H1 (cell line): ENCODE data around the gene CDC25C. TPM values are rescaled to one million over a fixed set of nuclear protein-coding genes. Genes with fewer than 3 reads are reported as not detected.

Experiments used
- BACH1 ChIP-seq: IDR thresholded peaks from 2 replicates; pipeline ENCODE4 v1.6.1; 2012; ENCODE audit warnings: low read length, improper control_type of control experiment
- BCL11A ChIP-seq, 2 experiments: IDR thresholded peaks; one replicate each; pipeline ENCODE4 v1.6.1; 2011; ENCODE audit warnings: low read depth in 2 of 2, low read length in 2 of 2, mild to moderate bottlenecking in 2 of 2
- CHD1 ChIP-seq: IDR thresholded peaks from 2 replicates; pipeline ENCODE4 v1.6.1; 2012; ENCODE audit warnings: low read depth, low read length, improper control_type of control experiment
- CHD2 ChIP-seq: IDR thresholded peaks from 2 replicates; pipeline ENCODE4 v1.6.1; 2012; ENCODE audit warnings: low read length, improper control_type of control experiment
- CREB1 ChIP-seq: IDR thresholded peaks from 2 replicates; pipeline ENCODE4 v1.6.1; 2012; ENCODE audit warnings: inconsistent platforms
- EGR1 ChIP-seq: IDR thresholded peaks from 2 replicates; pipeline ENCODE4 v1.6.1; 2011; ENCODE audit warnings: low read depth, low read length, borderline replicate concordance
- EZH2 ChIP-seq: fragments of 200-600 bp; sonication (generic); IDR thresholded peaks from 2 replicates; pipeline ENCODE4 v1.7.1; 2012; ENCODE audit warnings: low read depth, mild to moderate bottlenecking, moderate library complexity, low read length, inconsistent platforms; ENCODE audit not compliant: severe bottlenecking
- FOSL1 ChIP-seq: IDR thresholded peaks from 2 replicates; pipeline ENCODE4 v1.6.1; 2011; ENCODE audit warnings: mild to moderate bottlenecking, low read depth, low read length, moderate library complexity; ENCODE audit not compliant: insufficient read depth
- GABPA ChIP-seq: IDR thresholded peaks from 2 replicates; pipeline ENCODE4 v1.6.1; 2011; ENCODE audit warnings: mild to moderate bottlenecking, low read length, moderate library complexity, borderline replicate concordance; ENCODE audit not compliant: insufficient read depth
- JUND ChIP-seq: IDR thresholded peaks from 2 replicates; pipeline ENCODE4 v1.6.1; 2011; ENCODE audit warnings: mild to moderate bottlenecking, improper control_type of control experiment, low read length
- MAFK ChIP-seq: IDR thresholded peaks from 2 replicates; pipeline ENCODE4 v1.6.1; 2012; ENCODE audit warnings: low read depth, mild to moderate bottlenecking, improper control_type of control experiment, low read length
- NANOG ChIP-seq: IDR thresholded peaks from 2 replicates; pipeline ENCODE4 v1.6.1; 2011; ENCODE audit warnings: low read length, low read depth, mild to moderate bottlenecking, inconsistent platforms; ENCODE audit not compliant: insufficient read depth, poor library complexity, severe bottlenecking
- POLR2AphosphoS5 ChIP-seq: IDR thresholded peaks from 2 replicates; pipeline ENCODE4 v1.6.1; 2011; ENCODE audit warnings: low read depth, low read length
- SAP30 ChIP-seq: fragments of 300-600 bp; sonication (generic); IDR thresholded peaks from 2 replicates; pipeline ENCODE4 v1.7.1; 2012; ENCODE audit warnings: low read length, moderate library complexity, mild to moderate bottlenecking, inconsistent platforms; ENCODE audit not compliant: insufficient read depth, insufficient replicate concordance
- SP1 ChIP-seq: IDR thresholded peaks from 2 replicates; pipeline ENCODE4 v1.6.1; 2011; ENCODE audit warnings: low read depth, low read length
- SP2 ChIP-seq: IDR thresholded peaks from 2 replicates; pipeline ENCODE4 v1.6.1; 2012; ENCODE audit warnings: mild to moderate bottlenecking, low read length, inconsistent platforms
- TCF12 ChIP-seq: IDR thresholded peaks from 2 replicates; pipeline ENCODE4 v1.6.1; 2011; ENCODE audit warnings: low read depth, mild to moderate bottlenecking, low read length
- TEAD4 ChIP-seq: IDR thresholded peaks from 2 replicates; pipeline ENCODE4 v1.6.1; 2012; ENCODE audit warnings: low read depth, low read length, inconsistent platforms, mixed read lengths
- polyA plus RNA-seq, 7 experiments: library from polyadenylated mRNA; depleted of rRNA in 3 of 7; stranded (reverse) in 5 of 7; unstranded in 2 of 7; fragments of >200 nt in 5 of 7; fragments of 200-250 nt in 2 of 7; gene quantifications; 1 replicate in 5 of 7; 2 replicates in 1 of 7; 4 replicates in 1 of 7; pipeline versions ENCODE4 v1.2.1 to v1.2.3, GENCODE V29; 2011 to 2013; ENCODE audit warnings: missing spikeins in 2 of 7, mixed read lengths in 2 of 7
- total RNA-seq: library from RNA; stranded (reverse); fragmentation: NEBNext Ultra II Directional; extraction: Animal tissue kit (Norgen Biotek cat#: 25700); gene quantifications from 2 replicates; pipeline ENCODE4 v1.2.1, GENCODE V29; 2021
- TF ChIP-seq, protein P1 (sequence below): IDR thresholded peaks from 2 replicates; pipeline ENCODE4 v1.6.1; 2011; ENCODE audit warnings: low read depth, mild to moderate bottlenecking, low read length; ENCODE audit not compliant: insufficient read depth
- TF ChIP-seq, protein P2 (sequence below): IDR thresholded peaks from 2 replicates; pipeline ENCODE4 v1.6.1; 2012; ENCODE audit warnings: inconsistent platforms
- TF ChIP-seq, protein P3 (sequence below): IDR thresholded peaks from 2 replicates; pipeline ENCODE4 v1.6.1; 2012; ENCODE audit warnings: low read length, inconsistent platforms
- TF ChIP-seq, protein P4 (sequence below): IDR thresholded peaks from 2 replicates; pipeline ENCODE4 v1.6.1; 2012; ENCODE audit warnings: inconsistent platforms

The CDC25C gene
- total and polyA plus RNA-seq, 2 of the 8 experiments (the other 6 are each of a cell fraction or from before 2014, with no cell fraction given): 18.4 to 20.8 TPM

DNA sequence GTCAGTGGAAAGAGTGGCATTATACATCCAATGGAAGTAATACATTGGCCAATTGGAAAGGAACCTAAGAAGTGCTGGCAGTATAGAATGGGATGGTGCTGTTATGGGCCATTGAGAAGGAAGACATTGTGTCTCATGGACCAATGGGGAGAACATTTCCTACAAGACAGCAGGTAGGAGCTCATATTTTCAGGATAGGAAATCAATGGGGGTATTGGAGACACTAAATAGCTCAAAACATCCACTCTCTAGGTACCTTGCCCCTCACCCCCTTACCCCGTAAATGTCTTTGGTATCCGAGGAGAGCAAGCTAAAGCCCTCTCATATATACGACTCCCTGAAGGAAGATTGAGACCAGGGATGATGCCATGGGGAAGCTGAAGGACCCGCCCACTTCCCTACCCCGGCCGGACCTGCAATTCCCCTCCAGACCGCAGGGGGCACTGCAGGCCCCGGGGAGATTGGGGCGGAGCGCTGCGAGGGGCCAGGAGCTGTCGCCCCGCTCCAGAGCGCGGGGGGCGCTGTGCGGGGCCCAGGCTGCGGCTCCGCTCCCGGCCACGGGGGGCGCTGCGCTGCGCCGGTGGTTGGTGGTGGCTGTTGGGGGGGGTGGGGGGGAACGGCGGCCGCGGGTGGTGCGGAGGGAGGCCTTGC, 20.6 kb upstream of the CDC25C start, which contains the start of gene KDM3B (continued):
- TF ChIP-seq SP2 (peak; percentile 67), TEAD4 (0 out of 2 replicates have a peak, but pooled peaks have one; percentile 21), JUND (peak; percentile 52; the same call in 1 of the 2 replicates), GABPA (no peak), CHD1 (no peak), FOSL1 (no peak), SP1 (peak; percentile 68; the same call in 1 of the 2 replicates), MAFK (no peak), SAP30 (no peak), EGR1 (peak; percentile 60; the same call in 1 of the 2 replicates), NANOG (peak; percentile 28), BACH1 (no peak), CHD2 (no peak), TCF12 (peak; percentile 67; the same call in 1 of the 2 replicates), EZH2 (no peak), POLR2AphosphoS5 (0 out of 2 replicates have a peak, but pooled peaks have one; percentile 41), BCL11A (IDR thresholded peaks at IDR 0.05; ENCODE audit: low read depth in 2 of 2, low read length in 2 of 2) (no peak), CREB1 (peak; percentile 47; the same call in 1 of the 2 replicates)
- TF ChIP-seq, protein P1, sequence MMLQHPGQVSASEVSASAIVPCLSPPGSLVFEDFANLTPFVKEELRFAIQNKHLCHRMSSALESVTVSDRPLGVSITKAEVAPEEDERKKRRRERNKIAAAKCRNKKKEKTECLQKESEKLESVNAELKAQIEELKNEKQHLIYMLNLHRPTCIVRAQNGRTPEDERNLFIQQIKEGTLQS: peak; percentile 72
- TF ChIP-seq, protein P2, sequence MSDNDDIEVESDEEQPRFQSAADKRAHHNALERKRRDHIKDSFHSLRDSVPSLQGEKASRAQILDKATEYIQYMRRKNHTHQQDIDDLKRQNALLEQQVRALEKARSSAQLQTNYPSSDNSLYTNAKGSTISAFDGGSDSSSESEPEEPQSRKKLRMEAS: no peak
- TF ChIP-seq, protein P3, sequence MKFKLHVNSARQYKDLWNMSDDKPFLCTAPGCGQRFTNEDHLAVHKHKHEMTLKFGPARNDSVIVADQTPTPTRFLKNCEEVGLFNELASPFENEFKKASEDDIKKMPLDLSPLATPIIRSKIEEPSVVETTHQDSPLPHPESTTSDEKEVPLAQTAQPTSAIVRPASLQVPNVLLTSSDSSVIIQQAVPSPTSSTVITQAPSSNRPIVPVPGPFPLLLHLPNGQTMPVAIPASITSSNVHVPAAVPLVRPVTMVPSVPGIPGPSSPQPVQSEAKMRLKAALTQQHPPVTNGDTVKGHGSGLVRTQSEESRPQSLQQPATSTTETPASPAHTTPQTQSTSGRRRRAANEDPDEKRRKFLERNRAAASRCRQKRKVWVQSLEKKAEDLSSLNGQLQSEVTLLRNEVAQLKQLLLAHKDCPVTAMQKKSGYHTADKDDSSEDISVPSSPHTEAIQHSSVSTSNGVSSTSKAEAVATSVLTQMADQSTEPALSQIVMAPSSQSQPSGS: peak; percentile 43; the same call in 1 of the 2 replicates
- TF ChIP-seq, protein P4, sequence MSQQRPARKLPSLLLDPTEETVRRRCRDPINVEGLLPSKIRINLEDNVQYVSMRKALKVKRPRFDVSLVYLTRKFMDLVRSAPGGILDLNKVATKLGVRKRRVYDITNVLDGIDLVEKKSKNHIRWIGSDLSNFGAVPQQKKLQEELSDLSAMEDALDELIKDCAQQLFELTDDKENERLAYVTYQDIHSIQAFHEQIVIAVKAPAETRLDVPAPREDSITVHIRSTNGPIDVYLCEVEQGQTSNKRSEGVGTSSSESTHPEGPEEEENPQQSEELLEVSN: no peak
